ENCODE data around the gene PDE9A. TPM values are rescaled to one million over a fixed set of nuclear protein-coding genes. Genes with fewer than 3 reads are reported as not detected.

The PDE9A gene
- total RNA-seq, 4 donors from 2014 or later, result 2.4 to 9.0 (median 3.7) TPM

GRCh38 chr21:42677339-42678321 lies 24.2 kb downstream of the PDE9A start:
- TF ChIP-seq CTCF (IDR thresholded peaks at IDR 0.05; ENCODE audit: low read depth), result no peak

GRCh38 chr21:42678618-42679295 lies 25.3 kb downstream of the PDE9A start:
- TF ChIP-seq CTCF (IDR thresholded peaks at IDR 0.05; ENCODE audit: low read depth), result no peak

- TF ChIP-seq CTCF (IDR thresholded peaks at IDR 0.05; ENCODE audit: low read depth), result no peak
Measured at GRCh38 chr21:42679319-42680057, 26.1 kb downstream of the PDE9A start.

GRCh38 chr21:42680058-42680330 lies 26.6 kb downstream of the PDE9A start:
- TF ChIP-seq CTCF (IDR thresholded peaks at IDR 0.05; ENCODE audit: low read depth), result no peak

DNA sequence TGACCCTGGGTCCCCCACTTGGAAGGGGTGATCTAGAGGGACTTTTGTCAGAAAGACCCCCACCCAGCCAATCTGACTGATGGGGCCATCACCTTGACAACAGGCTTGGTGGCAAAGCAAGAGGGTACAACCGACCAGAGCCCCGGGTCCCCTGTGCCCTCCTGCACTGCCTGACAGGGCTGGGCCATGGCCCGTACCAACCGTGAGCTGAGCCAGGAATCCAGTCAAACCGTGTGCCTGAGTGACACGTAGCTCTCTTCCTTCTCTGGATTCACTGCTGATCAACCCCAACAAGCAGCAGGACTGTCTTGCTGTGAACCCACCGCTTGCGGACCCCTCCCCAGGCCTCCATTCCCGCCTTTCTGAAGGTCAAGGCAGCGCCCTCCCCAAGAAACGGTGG lies 27.0 kb downstream of the PDE9A start:
- no peak for TF ChIP-seq CTCF (IDR thresholded peaks at IDR 0.05; ENCODE audit: low read depth)

- TF ChIP-seq CTCF (IDR thresholded peaks at IDR 0.05; ENCODE audit: low read depth), result no peak
Measured at GRCh38 chr21:42681296-42682206, 28.1 kb downstream of the PDE9A start.
